HuH-7 (cell line): ENCODE measurements around the gene TMEM184B.
A peak's percentile ranks its signal among the peaks of the same experiment; 100 is the strongest.
"Not testable (repeated sequence)": the region's sequence is repeated elsewhere in the genome, so short reads cannot be mapped to it uniquely, and the experiment has no call there.

ENCODE experiments used
- DNase-seq: peaks from one replicate; pipeline ENCODE4 v3.0.0; 2011; ENCODE audit warnings: low spot score

Gene TMEM184B

GRCh38 chr22:38248280-38248679 lies 24.5 kb downstream of the TMEM184B start:
- no peak for DNase-seq

- no peak for DNase-seq
Observed at GRCh38 chr22:38247713-38248112, 25.1 kb downstream of the TMEM184B start.

GRCh38 chr22:38246692-38247091 lies 26.1 kb downstream of the TMEM184B start:
- DNase-seq = no peak

GRCh38 chr22:38246046-38246658 lies 26.7 kb downstream of the TMEM184B start:
- DNase-seq = no peak

- DNase-seq = no peak
Observed at GRCh38 chr22:38244106-38244505, 28.7 kb downstream of the TMEM184B start.

GRCh38 chr22:38243007-38243765 lies 29.6 kb downstream of the TMEM184B start:
- DNase-seq = peak; percentile 86

- no peak for DNase-seq
Observed at GRCh38 chr22:38240734-38241252, 32.0 kb downstream of the TMEM184B start.

GRCh38 chr22:38239101-38239761 lies 33.6 kb downstream of the TMEM184B start:
- no peak for DNase-seq

- DNase-seq = no peak
Observed at GRCh38 chr22:38238519-38239071, 34.2 kb downstream of the TMEM184B start.

- no peak for DNase-seq
Observed at GRCh38 chr22:38236786-38237185, 36.0 kb downstream of the TMEM184B start.

- DNase-seq = no peak
Observed at GRCh38 chr22:38235240-38235850, 37.5 kb downstream of the TMEM184B start.

GRCh38 chr22:38233856-38234255 lies 39.0 kb downstream of the TMEM184B start:
- DNase-seq = not testable (repeated sequence)

- no peak for DNase-seq
Observed at GRCh38 chr22:38233427-38233826, 39.4 kb downstream of the TMEM184B start.

- no peak for DNase-seq
Observed at GRCh38 chr22:38232196-38232595, 40.6 kb downstream of the TMEM184B start.

- no peak for DNase-seq
Observed at GRCh38 chr22:38230916-38231315, 41.9 kb downstream of the TMEM184B start.

- peak; percentile 80 for DNase-seq
Observed at GRCh38 chr22:38230108-38230825, 42.5 kb downstream of the TMEM184B start.

- DNase-seq = no peak
Observed at GRCh38 chr22:38228873-38229740, 43.7 kb downstream of the TMEM184B start.

- no peak for DNase-seq
Observed at GRCh38 chr22:38228326-38228872, 44.4 kb downstream of the TMEM184B start.

- DNase-seq = no peak
Observed at GRCh38 chr22:38226853-38227649, 45.8 kb downstream of the TMEM184B start.
